HG02610 (cell line): ENCODE data around the gene FUT7.

Source experiments
- ATAC-seq: cut with Tn5 transposase; IDR thresholded peaks from one replicate; pipeline ENCODE4 v1.9.1; 2021; ENCODE audit warnings: mild to moderate bottlenecking, moderate library complexity; ENCODE audit not compliant: unreplicated experiment

The FUT7 gene

DNA sequence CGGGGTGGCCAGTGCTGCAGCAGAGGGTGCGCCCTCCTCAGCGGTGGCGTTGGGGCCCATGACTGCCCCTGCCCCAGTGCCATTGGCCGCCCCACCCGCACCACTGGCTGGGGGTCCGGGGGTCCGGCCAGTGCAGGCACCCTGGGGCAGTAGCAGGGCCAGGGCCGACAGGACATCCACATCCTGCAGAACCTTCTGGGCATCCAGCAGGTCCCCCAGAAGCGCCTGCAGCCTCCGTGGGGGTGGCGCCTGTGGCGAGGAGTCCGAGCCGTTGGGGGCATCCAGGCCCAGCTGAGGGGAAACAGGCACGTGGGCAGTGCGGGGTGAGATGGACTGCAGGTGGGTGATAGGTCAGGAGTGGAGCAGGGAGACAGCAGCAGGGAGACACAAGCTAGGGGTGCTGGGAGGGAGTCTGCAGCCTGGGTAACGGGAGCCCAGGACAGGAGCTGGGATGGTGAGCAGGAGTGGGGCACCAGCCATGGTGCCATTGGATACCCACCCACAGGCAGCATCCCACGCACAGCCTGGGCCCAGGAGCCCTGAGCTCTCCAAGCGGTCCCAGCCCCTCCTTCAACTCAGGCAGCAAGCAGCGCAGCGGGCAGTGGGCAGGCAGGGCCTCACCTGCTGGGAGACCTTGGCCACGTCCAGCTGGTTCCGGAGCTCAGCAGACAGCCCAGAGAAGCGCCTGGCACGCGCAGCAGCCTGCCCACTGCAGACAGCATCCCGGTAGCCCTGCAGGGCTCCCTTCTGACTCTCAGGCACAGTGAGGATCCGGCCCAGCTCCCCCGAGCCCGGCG, 10.9 kb downstream of the FUT7 start:
- no peak for ATAC-seq

- ATAC-seq = no peak
These were observed 11.8 kb downstream of the FUT7 start for GRCh38 chr9:137019891-137020683.

DNA sequence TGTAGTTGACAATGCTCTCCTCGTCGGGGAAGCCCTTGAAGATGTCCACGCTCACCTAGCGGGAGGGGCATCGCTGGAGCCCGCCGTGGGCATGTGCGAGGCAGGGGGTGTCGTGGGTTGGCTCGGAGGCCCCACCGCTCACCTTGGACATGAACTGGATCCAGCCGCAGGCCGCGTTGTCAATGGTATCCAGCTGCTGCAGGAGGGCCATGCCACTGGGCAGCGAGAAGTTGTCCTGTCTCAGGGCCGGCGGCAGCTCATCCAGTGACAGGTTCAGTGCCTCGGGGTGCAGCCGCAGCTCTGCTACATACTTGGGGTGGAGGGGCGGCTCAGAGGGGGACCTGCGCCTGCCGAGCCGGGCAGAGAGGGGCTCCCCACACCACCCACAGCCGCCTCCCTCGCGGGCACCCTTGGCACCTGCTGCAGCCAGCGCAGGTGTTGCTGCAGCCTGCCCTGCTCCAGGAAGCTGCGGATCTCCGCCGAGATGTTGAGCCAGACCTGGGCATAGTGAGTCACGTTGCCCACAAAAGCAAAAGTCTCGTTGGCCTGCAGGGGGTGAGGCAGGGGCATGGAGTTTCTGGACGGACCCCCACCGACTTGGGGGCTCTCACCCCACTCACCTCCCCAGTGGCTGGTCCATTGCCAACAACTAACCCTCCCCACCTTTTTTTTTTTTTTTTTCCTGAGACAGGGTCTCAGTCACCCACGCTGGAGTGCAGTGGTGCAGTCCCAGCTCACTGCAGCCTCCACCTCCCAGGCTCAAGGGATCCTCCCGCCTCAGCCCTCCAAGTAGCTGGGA, 12.9 kb downstream of the FUT7 start:
- ATAC-seq = no peak

- ATAC-seq = no peak
These were observed 13.9 kb downstream of the FUT7 start for GRCh38 chr9:137017791-137018497.

DNA sequence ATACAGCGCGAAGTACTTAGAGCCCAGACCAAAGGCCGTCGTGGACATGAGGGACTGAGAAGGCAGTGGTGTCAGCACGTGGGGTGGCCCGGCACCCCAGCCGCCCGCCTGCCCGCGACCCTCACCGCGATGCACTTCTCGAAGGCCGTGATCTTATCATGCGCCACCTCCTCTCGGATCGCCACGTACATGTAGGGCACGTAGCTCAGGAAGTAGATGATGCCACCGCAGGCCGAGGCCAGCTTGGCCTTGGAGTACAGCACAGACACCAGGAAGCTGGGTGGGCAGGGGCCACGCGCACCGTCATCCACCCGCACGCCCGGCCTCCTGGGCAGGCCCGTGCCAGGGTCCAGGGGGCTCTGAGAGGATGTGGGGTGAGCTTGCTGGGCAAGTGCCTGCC, 14.8 kb downstream of the FUT7 start:
- ATAC-seq = no peak

DNA sequence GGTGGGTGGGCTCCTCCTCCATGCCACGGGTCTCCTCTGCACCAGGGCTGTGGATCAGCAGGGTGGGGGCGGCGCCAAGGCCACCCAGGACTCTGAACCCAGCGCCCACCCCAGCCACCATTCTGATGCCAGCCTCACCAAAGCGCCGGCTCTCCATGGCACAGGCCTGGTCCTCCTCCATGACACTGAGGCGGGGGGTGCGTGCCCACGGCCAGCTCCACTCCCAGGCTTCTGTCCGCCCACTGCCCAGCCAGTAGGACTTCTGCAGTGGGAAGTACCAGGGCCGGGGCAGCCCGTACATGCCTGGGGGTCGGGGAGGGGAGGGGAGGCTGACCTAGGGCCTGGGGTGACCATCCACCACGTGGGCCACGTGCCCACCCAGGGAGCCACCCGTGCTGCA, 15.5 kb downstream of the FUT7 start:
- no peak for ATAC-seq

DNA sequence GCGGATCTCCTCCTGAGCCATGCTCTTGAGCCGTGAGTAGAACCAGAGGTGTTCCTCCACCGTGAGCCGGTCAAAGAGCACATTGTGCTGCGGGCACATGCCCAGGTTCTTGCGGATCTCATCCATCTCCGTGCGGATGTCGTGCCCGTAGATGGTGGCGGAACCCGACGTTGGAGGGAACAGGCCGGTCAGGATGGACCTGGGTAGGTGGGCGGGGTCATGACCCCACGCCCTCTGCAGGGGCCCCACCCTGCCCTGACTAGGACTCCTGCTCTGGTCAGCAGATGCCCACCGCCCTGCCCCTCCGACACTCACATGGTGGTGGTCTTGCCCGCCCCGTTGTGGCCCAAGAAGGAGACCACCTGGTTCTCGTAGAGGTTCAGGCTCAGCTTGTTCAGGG, 15.9 kb downstream of the FUT7 start:
- no peak for ATAC-seq

DNA sequence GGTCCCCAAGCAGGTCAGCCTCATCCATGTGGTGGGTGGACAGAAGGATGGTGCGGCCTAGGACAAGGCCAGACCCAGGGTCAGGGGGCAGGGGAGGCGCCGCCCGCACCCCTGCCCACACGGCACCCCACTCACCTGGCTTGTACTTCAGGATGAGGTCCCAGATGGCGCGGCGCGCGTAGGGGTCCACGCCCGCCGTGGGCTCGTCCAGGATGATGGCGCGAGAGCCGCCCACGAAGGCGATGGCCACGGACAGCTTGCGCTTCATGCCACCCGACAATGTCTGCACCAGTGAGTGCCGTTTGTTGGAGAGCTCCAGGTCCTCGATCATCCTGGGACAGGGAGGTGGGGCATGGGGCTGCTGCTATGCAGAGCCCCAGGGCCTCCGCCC, 16.4 kb downstream of the FUT7 start:
- ATAC-seq = no peak

DNA sequence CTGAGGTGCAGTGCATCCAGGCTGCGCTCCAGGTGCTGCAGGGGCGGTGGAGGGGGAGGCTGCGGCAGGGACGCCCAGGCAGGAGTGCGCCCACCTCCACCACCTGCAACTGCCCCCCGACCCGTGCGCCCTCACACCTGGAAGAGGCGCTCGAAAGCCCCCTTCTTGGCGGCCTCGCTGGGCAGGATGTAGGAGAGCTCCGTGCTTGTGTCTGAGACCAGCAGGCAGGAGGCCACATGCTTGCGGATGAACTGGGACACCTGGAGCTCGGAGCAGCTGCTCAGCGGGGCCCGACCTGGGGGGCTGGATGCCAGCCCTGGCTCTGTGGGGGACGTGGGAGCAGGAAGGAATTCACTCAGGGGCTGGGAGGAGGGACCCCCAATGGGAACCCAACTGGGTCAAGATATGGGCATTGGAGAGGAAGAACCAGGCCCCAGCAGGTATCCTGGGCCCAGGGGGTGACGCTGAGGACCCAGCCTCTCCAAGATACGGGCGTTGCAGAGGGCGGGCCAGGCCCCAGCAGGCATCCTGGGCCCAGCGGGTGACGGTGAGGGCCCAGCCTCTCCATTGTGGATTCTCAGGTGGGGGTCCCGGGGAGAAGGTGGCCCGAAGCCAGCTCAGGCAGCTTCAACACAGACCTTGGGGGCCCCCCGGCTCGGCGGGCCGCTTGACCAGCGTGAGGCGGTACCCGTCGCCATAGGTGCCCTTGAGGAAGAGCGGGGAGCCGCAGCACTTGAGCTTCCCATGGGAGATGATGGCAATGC, 16.9 kb downstream of the FUT7 start:
- no peak for ATAC-seq

DNA sequence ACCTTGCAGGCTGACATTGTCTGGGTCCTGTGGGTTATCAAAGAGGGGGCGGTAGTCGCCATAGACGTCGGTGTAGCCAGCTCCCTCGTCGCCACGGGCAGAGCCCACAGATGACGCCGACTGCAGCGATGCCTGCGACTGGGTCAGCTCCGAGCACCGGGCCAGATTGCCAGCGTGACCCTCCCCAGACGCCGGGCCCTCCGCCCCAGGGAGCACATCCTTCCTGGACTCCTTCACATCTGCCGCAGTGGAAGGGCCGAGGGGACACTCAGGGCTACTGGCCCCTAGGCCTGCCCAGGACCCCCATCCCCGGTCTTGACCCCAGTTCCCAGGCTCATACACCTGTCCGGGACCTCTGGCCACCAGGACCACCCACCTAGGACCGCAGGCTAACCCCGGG, 17.7 kb downstream of the FUT7 start:
- ATAC-seq = no peak

DNA sequence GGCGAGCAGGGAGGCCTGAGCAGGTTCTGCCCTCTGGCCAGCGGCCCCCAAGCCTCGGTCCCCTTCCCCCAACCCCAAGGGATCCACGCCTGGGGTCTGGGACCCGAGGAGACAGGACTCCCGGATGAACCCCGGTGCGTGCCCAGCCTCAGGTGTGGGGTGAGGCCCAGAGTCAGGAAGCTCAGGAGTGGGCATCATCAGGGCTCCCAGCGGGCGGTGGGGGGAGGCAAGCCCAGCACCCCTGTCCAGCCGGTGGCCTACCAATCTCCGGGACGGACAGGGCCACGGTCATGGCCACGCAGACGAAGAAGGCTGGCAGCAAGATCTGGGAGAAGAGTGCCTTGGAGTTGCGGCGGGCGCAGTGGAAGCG, 18.3 kb downstream of the FUT7 start:
- ATAC-seq = no peak

GRCh38 chr9:137012694-137013570, 19.0 kb downstream of the FUT7 start:
- no peak for ATAC-seq

DNA sequence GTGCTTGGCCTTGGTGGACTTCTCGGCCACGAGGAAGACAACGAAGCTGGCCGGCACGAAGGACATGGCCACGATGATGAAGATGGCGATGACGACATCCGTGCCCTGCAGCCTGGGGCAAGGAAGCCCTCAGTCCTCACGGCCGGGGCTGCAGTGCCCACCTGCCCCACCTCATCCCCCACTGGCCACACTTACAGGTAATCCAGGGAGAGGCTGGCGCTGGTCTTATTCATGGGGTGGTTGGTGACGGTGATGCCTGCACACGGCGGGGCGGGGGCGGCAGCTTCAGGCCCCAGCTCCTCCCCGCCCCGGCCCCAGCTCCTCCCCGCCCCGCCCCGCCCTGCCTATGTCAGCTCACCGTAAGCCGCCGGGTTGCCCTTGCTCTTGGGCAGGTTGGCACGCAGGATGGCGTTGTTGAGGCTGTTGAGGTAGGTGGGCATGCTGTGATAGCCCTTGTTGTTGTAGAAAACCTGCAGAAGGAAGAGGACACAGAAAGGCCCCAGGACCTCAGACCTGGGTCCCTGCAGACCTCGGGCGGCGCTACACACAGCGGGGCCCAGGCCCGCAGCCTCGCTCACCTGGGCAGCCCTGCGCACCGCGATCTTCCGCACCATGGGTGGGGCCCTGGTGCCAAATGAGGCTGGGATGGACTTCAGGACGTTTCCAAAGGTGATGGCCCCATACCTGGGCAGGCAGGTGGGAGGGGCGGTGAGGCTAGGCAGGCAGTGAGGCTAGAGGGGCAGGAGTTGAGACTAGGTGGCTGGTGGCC, 19.8 kb downstream of the FUT7 start:
- ATAC-seq = no peak

DNA sequence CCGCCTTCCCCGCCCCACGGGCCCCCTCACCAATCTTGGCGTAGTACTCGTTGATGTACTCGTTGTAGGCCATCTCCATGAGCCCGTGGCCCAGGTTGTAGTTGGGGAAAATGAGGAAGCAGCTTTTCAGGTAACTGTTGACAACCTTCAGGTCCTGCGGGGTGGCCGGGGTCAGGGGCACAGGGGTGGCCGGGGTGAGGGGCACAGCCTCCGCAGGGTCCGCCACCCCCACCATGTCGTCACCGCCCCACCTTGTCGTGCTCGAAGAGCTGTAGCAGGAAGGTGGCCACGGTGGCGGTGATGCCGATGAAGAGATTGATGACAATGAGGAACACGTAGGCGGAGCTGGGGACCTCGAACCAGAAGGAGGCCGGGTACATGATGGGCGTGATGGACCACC, 20.7 kb downstream of the FUT7 start:
- no peak for ATAC-seq

GRCh38 chr9:137009938-137010732, 21.8 kb downstream of the FUT7 start:
- ATAC-seq = no peak

DNA sequence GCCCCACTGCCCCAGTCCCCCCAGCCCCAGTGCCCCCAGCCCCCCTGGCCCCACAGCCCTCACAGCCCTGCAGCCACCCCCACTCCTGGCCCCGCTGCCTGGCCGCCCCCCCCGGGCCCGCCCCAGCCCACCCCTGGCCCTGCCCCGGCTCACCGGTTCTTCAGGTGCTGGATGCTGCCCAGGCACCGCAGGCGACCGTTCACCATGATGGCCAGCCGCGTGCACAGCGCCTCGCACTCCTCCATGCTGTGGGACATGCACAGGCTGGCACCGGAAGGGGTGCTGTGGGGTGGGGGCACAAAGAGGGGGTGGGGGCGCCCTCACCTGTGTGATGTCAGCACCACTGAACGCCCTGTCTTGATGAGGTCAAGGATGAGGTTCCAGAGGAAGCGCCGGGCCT, 22.7 kb downstream of the FUT7 start:
- no peak for ATAC-seq

DNA sequence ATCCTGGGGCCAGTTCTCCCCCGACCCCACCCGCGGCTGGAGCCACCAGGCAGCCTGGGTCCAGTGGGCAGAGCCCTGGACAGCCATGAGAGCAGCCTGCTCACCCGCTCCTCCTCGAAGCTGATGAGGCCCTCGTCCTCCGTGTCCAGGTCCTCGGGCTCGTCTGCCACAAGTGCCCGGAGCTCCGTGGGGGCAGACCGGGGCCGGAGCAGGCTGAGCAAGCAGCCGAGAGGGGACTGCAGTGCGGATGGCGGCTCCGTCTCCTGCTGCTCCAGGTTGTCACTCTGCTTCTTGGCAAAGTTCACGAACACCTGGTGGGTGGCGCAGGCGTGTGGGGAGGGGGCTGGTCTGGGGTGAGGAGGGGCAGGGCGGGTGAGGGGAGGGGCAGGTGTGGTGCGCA, 23.6 kb downstream of the FUT7 start:
- no peak for ATAC-seq

DNA sequence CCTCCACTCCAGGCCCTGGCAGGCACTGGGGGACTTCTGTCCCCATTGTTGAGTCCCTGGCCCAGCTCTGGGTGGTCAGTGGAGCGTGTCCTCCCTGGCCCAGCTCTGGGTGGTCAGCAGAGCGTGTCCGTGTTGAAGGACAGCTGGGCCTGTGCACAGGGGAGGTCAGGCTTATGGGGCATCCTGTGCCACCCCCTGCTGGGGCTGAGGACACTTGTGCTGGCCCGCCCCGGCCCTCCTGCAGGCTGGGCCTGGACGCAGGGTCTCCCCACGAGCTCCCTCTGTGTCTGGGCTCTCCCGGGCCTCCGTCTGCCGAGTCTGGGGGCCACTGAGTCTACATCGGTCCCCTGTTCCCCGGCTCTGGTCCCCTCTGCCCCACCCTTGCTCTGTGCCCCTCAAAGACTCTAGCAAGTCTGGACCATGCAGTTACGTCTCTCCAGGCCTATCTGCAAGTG, 24.0 kb downstream of the FUT7 start:
- ATAC-seq = no peak
